ENCODE measurements around the gene RGS1. TPM values are rescaled to one million over a fixed set of nuclear protein-coding genes. Genes with fewer than 3 reads are reported as not detected.

The RGS1 gene
- total RNA-seq, 1 donor from 2014 or later: 35.9 TPM

GRCh38 chr1:192580351-192580962 lies 4.9 kb downstream of the RGS1 start:
- DNase-seq (ENCODE audit: low spot score): no peak

- DNase-seq (ENCODE audit: low spot score): no peak
Measured at GRCh38 chr1:192581131-192581927, 5.8 kb downstream of the RGS1 start.

GRCh38 chr1:192584866-192585265 lies 9.3 kb downstream of the RGS1 start:
- no peak for DNase-seq (ENCODE audit: low spot score)

GRCh38 chr1:192587386-192588266 lies 12.1 kb downstream of the RGS1 start:
- no peak for DNase-seq (ENCODE audit: low spot score)

GRCh38 chr1:192588546-192588945 lies 13.0 kb downstream of the RGS1 start:
- no peak for DNase-seq (ENCODE audit: low spot score)

- no peak for DNase-seq (ENCODE audit: low spot score)
Measured at GRCh38 chr1:192589813-192590212, 14.2 kb downstream of the RGS1 start.

GRCh38 chr1:192592517-192592916 lies 16.9 kb downstream of the RGS1 start:
- no peak for DNase-seq (ENCODE audit: low spot score)

- no peak for DNase-seq (ENCODE audit: low spot score)
Measured at GRCh38 chr1:192592981-192593708, 17.6 kb downstream of the RGS1 start.

GRCh38 chr1:192595299-192595698 lies 19.7 kb downstream of the RGS1 start:
- DNase-seq (ENCODE audit: low spot score): no peak

GRCh38 chr1:192598589-192598988 lies 23.0 kb downstream of the RGS1 start:
- DNase-seq (ENCODE audit: low spot score): no peak

- no peak for DNase-seq (ENCODE audit: low spot score)
Measured at GRCh38 chr1:192600275-192600674, 24.7 kb downstream of the RGS1 start.

GRCh38 chr1:192601143-192601542 lies 25.6 kb downstream of the RGS1 start:
- no peak for DNase-seq (ENCODE audit: low spot score)

- DNase-seq (ENCODE audit: low spot score): no peak
Measured at GRCh38 chr1:192601567-192601966, 26.0 kb downstream of the RGS1 start.

GRCh38 chr1:192602757-192603156 lies 27.2 kb downstream of the RGS1 start:
- DNase-seq (ENCODE audit: low spot score): no peak

GRCh38 chr1:192603218-192603787 lies 27.7 kb downstream of the RGS1 start:
- no peak for DNase-seq (ENCODE audit: low spot score)

GRCh38 chr1:192604979-192605620 lies 29.5 kb downstream of the RGS1 start:
- DNase-seq (ENCODE audit: low spot score): no peak

- DNase-seq (ENCODE audit: low spot score): no peak
Measured at GRCh38 chr1:192608671-192609070, 33.1 kb downstream of the RGS1 start.

GRCh38 chr1:192609110-192610079 lies 33.8 kb downstream of the RGS1 start:
- no peak for DNase-seq (ENCODE audit: low spot score)

Data from mesenteric fat pad (tissue), 1 donor.